MCF 10A (cell line): ENCODE measurements around the gene MBD3L3. TPM values are rescaled to one million over a fixed set of nuclear protein-coding genes. Genes with fewer than 3 reads are reported as not detected.
A peak's percentile ranks its signal among the peaks of the same experiment; 100 is the strongest.

ENCODE experiments used
- BruUV-seq: library from RNA; stranded (reverse); fragments of 400-500 nt; replicated peaks from 2 replicates; lab custom pipeline; 2021; lab: Mats Ljungman, UMichigan
- CTCF ChIA-PET: fragments of 300-600 bp; sonication (Branson Sonifier 250); formaldehyde crosslinking; extraction: SDS; loops from one replicate; lab custom pipeline; 2021; ENCODE audit warnings: antibody characterized with exemption, inconsistent platforms; lab: Yijun Ruan, JAX
- POLR2A ChIA-PET: fragments of 300-600, 350-650 bp; sonication (Branson Sonifier 250); formaldehyde crosslinking; extraction: SDS; loops from one replicate; lab custom pipeline; 2020; ENCODE audit warnings: antibody characterized with exemption, inconsistent platforms; lab: Yijun Ruan, JAX
- DNase-seq: peaks from one replicate; pipeline ENCODE4 v3.0.0-alpha.2; 2018; ENCODE audit not compliant: unreplicated experiment
- H3K27ac Mint-ChIP-seq: one replicate; pipeline ENCODE4 v1.8.0; 2022; ENCODE audit warnings: mild to moderate bottlenecking, low read depth, mixed read lengths; ENCODE audit not compliant: unreplicated experiment
- H3K27me3 Mint-ChIP-seq: one replicate; pipeline ENCODE4 v1.8.0; 2022; ENCODE audit warnings: mixed read lengths; ENCODE audit not compliant: insufficient read depth, unreplicated experiment
- H3K36me3 Mint-ChIP-seq: one replicate; pipeline ENCODE4 v1.8.0; 2022; ENCODE audit warnings: mild to moderate bottlenecking, moderate library complexity, mixed read lengths; ENCODE audit not compliant: insufficient read depth, unreplicated experiment
- H3K4me1 Mint-ChIP-seq: one replicate; pipeline ENCODE4 v1.8.0; 2022; ENCODE audit warnings: mixed read lengths; ENCODE audit not compliant: insufficient read depth, unreplicated experiment
- H3K4me3 Mint-ChIP-seq: one replicate; pipeline ENCODE4 v1.8.0; 2022; ENCODE audit warnings: mild to moderate bottlenecking, moderate library complexity, mixed read lengths; ENCODE audit not compliant: unreplicated experiment
- H3K9me3 Mint-ChIP-seq: one replicate; pipeline ENCODE4 v1.8.0; 2022; ENCODE audit warnings: mixed read lengths; ENCODE audit not compliant: unreplicated experiment
- intact Hi-C: fragments of 100-400 bp; cut with micrococcal nuclease; formaldehyde crosslinking; loops from 2 replicates; pipeline ENCODE4 v1.14.1; 2022
- total RNA-seq: library from RNA; stranded (reverse); gene quantifications from 2 replicates; pipeline ENCODE4 v1.2.3, GENCODE V29; 2022
- TF ChIP-seq, protein P1 (sequence below): fragments of 200-600 bp; IDR thresholded peaks from one replicate; pipeline ENCODE4 v1.8.0; 2022; ENCODE audit warnings: antibody characterized with exemption, mild to moderate bottlenecking; ENCODE audit not compliant: unreplicated experiment

MBD3L3 gene
- total RNA-seq, 1 experiment from 2014 or later = not detected

DNA sequence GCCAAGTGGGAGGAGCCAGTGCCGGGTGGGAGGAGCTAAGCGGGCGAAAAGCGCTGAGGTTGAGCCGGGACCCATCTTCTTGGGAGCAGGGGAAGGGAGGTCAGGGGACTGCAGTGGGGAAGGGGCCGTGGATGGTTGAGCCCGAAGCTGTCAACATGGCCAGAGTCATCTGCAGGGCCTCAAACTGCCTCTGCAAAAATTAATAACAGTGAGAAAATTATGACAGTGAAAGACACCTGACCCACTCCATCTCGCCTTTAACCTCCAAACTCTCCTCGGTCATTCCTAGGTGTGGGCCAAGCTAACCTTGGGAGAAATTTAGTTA lies 41.1 kb upstream of the MBD3L3 start:
- H3K27ac Mint-ChIP-seq = peak overlapping the region; percentile 96
- no peak for DNase-seq
- CTCF ChIA-PET = interaction anchor here (0.5 to 2.0 kb wide), 10 partner anchors 15 to 488 kb away, joined by 3 to 5 read pairs (median 4); no protein-coding TSS in a partner anchor
- peaks cover 7% of the 10 kb centered on the region for H3K9me3 Mint-ChIP-seq
- peaks cover 7% of the 10 kb centered on the region for H3K4me1 Mint-ChIP-seq
- peak overlapping the region; percentile 99 for H3K4me3 Mint-ChIP-seq
- POLR2A ChIA-PET = interaction anchor here (0.5 to 1.5 kb wide), 8 partner anchors 14 to 531 kb away, joined by 3 to 13 read pairs (median 4); partner anchors contain the start of genes MCOLN1 and ZNF557
- H3K36me3 Mint-ChIP-seq = peaks cover 7% of the 10 kb centered on the region
- BruUV-seq = no TSS peak
- intact Hi-C loops = no loop called here
- no peaks in the 10 kb centered on the region for H3K27me3 Mint-ChIP-seq
- TF ChIP-seq, protein P1, sequence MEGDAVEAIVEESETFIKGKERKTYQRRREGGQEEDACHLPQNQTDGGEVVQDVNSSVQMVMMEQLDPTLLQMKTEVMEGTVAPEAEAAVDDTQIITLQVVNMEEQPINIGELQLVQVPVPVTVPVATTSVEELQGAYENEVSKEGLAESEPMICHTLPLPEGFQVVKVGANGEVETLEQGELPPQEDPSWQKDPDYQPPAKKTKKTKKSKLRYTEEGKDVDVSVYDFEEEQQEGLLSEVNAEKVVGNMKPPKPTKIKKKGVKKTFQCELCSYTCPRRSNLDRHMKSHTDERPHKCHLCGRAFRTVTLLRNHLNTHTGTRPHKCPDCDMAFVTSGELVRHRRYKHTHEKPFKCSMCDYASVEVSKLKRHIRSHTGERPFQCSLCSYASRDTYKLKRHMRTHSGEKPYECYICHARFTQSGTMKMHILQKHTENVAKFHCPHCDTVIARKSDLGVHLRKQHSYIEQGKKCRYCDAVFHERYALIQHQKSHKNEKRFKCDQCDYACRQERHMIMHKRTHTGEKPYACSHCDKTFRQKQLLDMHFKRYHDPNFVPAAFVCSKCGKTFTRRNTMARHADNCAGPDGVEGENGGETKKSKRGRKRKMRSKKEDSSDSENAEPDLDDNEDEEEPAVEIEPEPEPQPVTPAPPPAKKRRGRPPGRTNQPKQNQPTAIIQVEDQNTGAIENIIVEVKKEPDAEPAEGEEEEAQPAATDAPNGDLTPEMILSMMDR = no peak

DNA sequence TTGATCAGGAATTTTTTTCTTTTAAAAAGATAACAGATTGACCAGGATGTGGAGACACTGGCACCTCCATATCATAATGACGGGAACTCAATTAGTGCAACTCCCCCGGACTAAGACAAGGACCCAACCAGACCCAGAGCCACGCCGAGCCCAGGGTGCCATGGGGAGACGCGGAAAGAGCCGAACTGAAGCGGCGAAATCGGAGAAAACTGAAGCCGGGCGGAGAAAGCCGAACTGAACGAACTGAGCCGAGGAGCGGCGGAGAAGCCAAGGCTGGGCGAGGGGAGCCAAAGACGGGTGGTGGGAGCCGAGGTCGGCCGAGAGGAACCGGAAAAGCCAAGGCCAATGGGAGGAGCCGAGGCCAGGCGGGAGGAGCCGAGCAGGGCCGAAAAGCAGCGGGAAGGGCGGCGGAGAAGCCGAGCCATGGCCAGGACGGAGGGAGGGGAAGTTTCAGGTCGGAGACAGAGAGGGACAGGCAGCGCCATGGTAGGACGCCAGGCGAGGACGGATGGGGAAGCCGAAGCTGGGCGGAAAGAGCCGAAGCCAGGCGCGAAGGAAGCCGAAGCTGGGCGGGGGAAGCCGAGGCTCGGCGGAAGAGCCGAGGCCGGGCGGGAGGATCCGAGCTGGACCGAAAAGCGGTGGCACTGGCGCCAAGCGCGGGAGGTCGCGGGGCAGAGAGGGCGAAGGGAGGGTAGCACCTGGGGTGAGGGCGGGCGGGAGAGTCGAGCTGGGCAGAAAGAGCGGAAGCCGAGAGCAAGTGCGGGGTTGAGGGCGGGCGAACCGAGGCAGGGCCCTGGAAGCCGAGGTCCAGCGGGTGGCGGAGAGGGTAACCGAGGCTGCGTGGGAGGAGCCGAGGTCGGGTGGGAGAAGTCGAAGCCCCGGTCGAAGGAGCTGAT lies 40.5 kb upstream of the MBD3L3 start:
- peak; percentile 92 for DNase-seq
- TF ChIP-seq, protein P1 = no peak
- BruUV-seq = no TSS peak
- peaks cover 7% of the 10 kb centered on the region for H3K9me3 Mint-ChIP-seq
- peak overlapping the region; percentile 99 for H3K4me3 Mint-ChIP-seq
- CTCF ChIA-PET = interaction anchor here (0.5 to 2.0 kb wide), 11 partner anchors 14 to 488 kb away, joined by 3 to 5 read pairs (median 3); no protein-coding TSS in a partner anchor
- H3K36me3 Mint-ChIP-seq = peaks cover 7% of the 10 kb centered on the region
- H3K27ac Mint-ChIP-seq = peak overlapping the region; percentile 96
- intact Hi-C loops = no loop called here
- POLR2A ChIA-PET = interaction anchor here (0.6 to 1.5 kb wide), 7 partner anchors 13 to 531 kb away, joined by 3 to 13 read pairs (median 4); partner anchors contain the start of genes MCOLN1 and ZNF557
- peaks cover 7% of the 10 kb centered on the region for H3K4me1 Mint-ChIP-seq
- H3K27me3 Mint-ChIP-seq = no peaks in the 10 kb centered on the region

DNA sequence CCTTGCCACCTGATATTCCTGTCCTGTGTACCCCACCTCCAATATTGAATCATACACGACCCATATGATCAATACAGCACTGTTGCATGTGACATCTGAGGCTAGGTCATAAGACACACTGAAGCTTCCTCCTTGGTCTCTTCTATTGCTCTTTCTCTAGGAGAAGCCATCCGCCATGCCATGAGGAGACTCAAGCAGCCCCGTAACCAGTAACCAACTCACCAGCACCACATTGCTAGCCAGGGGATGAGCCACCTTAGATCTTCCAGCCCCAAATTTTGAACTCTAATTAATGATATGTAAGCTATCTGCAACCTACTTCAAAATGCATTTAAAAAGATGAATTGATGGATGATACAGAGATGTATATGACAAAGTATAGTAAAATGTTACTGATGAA lies 39.6 kb upstream of the MBD3L3 start:
- no TSS peak for BruUV-seq
- TF ChIP-seq, protein P1 = no peak
- H3K9me3 Mint-ChIP-seq = peaks cover 7% of the 10 kb centered on the region
- ChIA-PET POLR2A (interaction anchor here (0.9 to 1.5 kb wide), 2 partner anchors 28 to 532 kb away, joined by 4 to 5 read pairs; partner anchors contain the start of gene ZNF557), CTCF (interaction anchor here (0.6 kb wide), 1 partner anchor 436 kb away, joined by 3 read pairs; no protein-coding TSS in a partner anchor)
- H3K27ac Mint-ChIP-seq = no peak overlapping the region
- peaks cover 7% of the 10 kb centered on the region for H3K4me1 Mint-ChIP-seq
- H3K4me3 Mint-ChIP-seq = peak overlapping the region; percentile 99
- no peak for DNase-seq
- H3K36me3 Mint-ChIP-seq = peaks cover 7% of the 10 kb centered on the region
- H3K27me3 Mint-ChIP-seq = no peaks in the 10 kb centered on the region
- intact Hi-C loops = no loop called here

DNA sequence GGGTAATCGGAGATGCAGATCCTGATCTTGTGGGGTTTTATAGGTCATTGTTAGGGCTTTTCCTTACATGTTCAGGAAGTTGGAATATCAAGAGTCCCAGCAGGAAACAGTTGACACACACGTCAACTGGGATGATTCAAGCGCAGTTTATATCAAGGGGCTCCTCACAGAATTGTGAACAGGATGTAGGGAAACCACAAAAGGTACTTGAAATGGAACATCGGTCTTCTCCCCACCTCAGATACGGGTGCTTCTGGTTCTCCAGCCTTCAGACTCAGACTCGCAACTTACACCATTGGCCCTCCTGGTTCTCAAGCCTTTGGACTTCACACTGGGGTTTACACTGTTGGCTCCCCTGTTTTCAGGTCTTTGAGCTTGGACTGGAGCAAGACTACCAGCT lies 30.5 kb upstream of the MBD3L3 start:
- Mint-ChIP-seq H3K27me3 (no peaks in the 10 kb centered on the region), H3K27ac (no peak overlapping the region), H3K4me1 (no peaks in the 10 kb centered on the region), H3K9me3 (peaks cover 19% of the 10 kb centered on the region), H3K36me3 (peaks cover 10% of the 10 kb centered on the region), H3K4me3 (no peak overlapping the region)
- intact Hi-C loops = no loop called here
- ChIA-PET CTCF (interaction anchor here (0.7 kb wide), 1 partner anchor 1054 kb away, joined by 3 read pairs; no protein-coding TSS in a partner anchor), POLR2A (interaction anchor here (0.7 kb wide), 1 partner anchor 19 kb away, joined by 3 read pairs; no protein-coding TSS in a partner anchor)
- no TSS peak for BruUV-seq
- TF ChIP-seq, protein P1 = no peak
- no peak for DNase-seq
